ENCODE measurements around the gene GHSR.

GHSR gene

DNA sequence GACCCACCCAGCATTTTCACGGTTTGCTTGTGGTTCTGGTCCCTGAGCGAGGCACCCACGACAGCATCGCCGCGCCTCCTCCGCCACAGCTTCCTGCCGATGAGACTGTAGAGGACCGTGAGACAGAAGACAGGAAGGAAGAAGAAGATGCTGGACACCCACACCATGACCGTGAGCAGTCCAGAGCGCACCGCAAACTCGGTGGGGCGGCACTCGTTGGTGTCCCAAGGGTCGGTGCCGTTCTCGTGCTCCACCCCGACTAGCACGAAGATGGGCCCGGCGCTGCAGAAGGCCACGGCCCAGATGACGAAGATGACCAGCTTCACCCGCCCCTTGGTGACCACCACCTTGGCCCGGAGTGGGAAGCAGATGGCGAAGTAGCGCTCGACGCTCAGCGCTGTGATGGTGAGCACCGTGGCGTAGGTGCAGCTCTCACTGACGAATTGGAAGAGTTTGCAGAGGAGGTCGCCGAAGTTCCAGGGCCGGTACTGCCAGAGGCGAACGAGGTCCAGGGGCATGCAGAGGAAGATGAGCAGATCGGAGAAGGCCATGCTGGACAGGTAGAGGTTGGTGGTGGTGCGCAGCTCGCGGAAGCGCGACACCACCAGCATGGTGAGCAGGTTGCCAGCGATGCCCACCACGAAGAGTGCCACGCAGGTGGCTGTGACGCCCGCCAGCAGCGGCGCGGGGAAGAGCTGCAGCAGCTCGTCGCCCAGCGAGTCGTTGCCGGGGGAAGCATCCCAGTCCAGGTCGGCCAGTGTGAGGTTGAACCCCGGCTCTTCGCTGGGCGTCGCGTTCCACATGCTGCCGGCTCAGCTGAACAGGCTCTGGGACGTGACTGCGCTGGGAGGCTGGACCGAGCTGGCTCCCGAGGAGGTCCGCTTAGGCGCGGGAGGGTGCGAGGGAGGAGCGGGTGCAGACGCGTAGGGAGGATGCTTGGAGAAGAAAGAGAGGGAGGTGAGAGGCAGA, at the start of gene GHSR:
Gene GHSR (minus strand): TSS at position 846 of the 969 bp plus-strand sequence. CDS start 43 bp downstream, at position 803.
- DNase-seq: no peak

- peak; percentile 70 for DNase-seq
Observed at GRCh38 chr3:172490198-172490669, 42.0 kb upstream of the GHSR start.

GRCh38 chr3:172478116-172478515, 29.9 kb upstream of the GHSR start:
- DNase-seq: no peak

DNA sequence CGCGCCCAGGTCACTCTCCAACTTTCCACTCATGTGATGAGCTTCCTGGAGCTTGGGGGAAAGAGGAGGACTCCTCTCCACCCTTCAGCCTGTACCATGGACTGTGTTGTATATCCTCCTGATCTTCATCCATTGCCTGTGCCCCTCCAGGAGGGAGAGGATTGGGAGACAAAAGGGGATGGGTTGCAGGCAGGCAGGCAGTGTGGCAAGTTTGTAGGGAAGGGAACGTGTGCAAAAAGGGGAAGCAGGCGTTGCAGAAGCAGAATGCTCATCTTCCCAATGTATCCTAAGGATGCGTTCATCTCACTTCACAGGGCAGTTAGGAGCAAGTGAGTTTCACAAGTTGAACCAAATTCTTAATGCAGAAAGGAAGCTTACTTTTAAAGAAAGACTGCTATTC, 28.1 kb upstream of the GHSR start:
- no peak for DNase-seq

- no peak for DNase-seq
Observed at GRCh38 chr3:172475703-172476102, 27.4 kb upstream of the GHSR start.

DNA sequence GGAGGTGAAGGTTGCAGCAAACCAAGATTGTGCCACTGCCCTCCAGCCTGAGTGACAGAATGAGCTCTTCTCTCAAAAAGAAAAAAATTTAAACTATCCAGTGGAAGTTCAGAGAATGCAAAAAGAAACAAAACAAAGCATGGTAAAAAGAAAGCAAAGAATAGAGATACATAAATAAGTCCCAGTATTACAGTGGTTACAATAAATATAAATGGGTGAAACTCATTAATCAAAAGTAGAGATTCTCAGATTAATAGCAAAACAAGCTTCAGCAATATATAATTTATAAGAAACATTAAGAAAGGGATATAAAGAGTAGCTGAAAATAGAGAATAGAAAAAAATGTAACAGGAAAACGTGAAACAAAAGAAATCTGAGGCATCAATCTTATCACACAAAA, 23.6 kb upstream of the GHSR start:
- no peak for DNase-seq

DNA sequence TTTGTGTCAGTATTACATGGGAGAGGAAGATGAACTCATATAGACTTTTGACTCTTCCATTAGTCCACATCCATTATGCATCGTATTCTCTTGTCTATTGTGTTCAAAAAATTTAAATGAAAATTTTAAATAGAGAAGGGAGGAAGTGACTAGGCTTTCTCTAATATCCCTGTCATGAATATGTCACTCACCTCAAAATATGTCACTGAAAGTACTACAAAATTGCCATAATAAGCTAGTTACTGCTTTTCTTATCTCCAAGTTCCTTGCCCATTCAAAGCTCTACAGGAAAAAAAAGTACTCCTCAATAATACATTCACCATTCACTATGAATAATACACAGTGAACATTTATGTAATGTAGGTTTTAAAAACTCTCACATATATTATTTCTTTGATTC, 22.3 kb upstream of the GHSR start:
- DNase-seq: no peak

DNA sequence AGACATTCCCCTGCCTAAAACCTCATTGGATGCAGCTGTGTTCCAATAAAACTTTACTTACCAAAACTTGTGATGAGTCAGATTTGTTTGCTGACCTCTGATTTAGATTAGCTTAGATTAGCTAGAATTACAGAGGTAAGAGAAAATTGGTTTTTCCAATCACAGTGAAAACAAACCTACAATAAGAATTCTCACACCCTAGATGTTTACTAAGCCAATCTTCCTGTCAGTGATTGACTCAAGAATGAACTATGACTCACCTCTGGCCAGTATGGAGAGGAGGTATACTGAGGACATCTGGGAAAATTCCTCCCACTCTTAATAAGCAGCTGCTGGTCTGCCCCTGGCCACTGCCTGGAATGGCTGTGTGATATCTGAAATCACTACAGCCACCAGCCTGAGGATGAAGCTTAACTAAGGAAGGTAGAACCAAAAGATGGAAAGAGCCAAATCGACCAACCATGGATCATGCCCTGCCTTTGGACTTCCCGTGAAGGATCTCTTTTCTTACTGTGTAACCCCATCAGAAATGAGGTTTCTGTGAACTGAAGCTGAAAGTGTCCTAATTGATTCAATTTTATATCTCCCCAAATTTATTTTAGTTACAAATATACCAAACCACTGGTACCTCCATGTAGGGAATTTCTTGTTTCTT, 19.0 kb upstream of the GHSR start:
- no peak for DNase-seq

DNA sequence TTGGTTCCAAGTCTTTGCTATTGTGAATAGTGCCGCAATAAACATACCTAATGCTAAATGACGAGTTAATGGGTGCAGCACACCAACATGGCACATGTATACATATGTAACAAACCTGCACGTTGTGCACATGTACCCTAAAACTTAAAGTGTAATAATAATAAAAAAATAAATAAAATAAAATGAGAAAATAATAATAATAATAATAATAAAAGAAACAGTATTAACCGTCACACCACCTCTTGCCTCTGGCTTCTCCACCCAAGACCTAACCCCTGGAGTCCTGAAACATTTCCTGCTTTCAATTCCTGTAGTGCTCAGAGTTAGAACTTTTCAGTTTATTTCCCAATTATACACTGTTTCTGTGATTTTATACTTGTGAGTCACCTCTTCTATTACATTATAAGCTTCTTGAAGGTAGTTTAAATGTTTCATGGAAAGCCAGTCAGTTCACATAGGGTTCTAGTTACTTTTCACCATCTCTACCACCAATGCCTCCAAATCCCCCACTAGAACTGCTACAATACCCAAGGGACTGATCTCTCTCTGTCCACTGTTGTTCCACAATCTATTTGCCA, 18.4 kb upstream of the GHSR start:
- no peak for DNase-seq

DNA sequence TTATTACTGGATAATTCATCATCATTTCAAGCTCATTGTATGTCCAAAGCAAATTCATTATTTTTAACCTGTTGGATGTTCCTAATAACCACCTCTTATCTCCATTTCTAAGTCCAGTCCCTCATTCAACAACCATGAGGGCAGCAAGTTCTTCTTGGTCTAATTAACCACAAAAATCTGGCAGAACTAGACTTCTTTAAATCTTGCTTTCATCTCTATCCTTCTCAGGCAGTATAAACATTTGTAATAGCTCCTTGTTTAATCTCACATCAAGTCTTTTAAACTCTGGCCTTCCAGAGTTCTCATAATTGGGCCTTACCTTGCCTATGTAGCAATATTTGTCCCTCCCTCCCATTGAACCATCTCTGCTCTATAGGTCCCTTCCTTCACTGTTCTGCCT, 17.0 kb upstream of the GHSR start:
- no peak for DNase-seq

GRCh38 chr3:172464306-172464705, 16.1 kb upstream of the GHSR start:
- no peak for DNase-seq

DNA sequence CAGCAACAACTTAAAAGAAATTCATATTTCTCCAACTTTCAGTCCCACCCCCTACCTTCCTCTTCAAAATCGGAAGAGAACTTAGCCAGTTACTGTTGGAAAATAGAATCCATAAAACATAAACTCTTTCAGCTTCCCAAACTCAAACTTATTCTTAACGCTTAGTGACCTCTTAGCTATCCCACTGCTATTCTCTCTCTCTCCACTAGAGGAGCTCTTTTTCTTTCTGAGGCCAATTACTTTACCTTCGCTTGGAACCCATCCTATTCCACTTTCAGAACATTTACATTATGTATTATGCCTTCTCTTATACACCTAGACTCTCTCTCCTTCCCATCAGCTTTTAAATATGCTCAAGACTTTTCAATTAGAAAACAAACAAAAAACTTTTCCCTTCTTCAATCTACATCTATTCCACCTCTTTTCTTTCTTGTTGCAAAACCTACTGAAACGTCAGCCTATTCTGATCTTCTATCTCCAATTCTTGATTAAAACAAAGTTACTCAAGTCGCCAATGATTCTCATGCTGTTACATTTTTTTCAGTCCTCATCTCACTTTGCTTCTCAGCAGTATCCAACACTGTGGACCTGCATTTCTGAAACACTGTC, 13.4 kb upstream of the GHSR start:
- no peak for DNase-seq

DNA sequence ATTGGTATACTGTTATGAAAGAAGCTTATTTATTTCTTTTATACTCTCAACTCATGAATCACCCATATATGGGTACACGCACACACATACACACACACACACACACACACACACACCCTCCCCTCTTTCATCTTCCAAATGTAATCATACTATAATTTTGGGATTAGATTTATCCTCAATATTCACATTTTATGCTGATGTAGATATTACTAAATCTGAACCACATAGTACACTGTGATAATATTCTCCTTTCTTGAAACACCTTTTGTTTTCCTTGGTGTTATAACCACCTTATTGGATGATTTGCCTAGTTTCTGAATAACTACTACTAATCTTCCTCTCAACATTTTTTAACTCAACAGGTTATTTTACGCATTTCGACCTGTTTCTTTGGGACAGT, 8.1 kb upstream of the GHSR start:
- no peak for DNase-seq

DNA sequence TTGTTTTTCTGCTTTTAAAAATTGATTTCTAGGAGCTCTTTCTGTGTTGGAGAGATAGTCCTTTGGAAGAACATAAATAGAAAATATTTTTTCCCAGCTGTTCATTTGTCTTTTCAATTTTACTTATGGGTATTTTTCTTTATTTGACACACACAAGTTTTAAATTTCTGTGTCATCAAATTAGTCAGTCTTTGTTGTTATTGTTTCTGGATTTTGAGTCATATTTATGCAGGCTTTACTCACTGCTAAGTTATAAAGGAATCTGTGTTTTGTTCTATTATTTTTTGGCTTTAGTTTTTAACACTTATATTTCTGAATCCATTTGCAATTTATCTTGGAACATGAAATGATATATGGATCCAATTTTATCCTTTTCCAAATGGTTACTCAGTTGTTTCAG, 5.9 kb upstream of the GHSR start:
- no peak for DNase-seq

DNA sequence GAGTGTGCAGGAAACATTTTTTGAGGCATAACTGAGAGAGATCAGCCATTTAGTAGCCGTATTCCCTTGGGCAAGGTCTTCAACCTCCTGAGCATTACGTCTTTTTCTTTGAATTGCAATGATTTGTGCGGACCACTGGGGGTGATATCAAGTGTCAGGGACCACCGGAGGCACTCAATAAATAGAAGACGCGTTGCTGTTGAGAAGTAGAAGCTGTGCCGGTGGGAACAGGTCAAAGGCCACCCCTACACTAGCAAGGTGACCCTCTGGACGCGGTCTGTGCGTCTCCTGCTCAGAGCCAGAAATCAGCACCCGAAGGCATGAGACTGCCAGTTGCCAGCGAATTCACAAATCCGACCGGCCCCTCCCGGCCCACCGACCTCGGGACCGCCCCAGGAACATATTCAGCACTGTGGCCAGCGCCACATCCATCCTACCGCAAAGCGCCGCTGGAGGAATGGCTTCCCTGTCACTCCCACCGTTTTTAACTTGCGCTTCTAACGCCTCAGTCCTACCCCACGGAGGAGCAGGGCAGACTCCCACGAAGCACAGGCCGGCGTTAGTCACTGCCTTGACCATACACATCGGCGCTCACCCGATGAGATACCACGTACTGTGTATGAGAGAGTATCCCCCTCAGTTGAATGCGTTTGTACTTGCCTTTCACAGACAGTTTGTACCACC, 1.4 kb upstream of the GHSR start:
- DNase-seq: no peak

DNA sequence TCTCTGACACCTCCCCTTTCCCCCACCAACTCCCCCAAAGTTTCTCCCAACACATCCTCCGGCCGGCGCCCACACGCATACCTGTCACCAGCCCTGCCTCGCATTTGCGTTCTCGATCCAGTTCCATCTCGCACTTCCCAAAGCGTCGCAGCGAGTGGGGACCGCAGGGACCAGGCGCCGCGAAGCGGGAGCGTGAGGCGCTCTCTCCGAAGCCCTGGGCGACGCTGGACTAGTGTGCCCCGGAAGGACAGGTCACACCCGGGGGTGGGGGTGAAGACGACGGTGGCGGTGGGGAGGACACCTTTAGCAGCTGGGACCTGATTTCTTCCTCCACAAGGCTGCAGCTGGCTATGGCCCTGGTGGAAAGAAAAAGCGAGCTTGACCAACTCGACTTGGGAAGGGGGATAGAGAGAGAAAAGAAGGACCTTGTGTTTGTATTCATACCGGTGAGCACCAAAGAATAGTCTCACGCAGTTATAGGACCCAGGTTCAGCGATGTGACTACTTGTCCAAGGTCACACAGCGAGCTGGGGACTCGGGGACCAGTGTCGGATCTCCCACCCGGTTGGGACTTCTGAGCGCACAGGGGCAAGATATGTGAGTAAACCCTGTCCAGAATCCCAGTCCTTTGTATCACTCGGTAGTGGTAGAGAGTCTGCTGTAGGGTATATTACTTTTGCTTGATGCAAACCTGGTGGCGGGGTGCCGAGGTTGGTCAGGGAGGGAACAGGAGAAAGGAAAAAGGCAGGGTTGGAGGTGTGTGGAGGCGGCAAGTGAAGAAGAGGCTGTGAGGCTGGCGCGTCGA, 607 bp upstream of the GHSR start:
- DNase-seq: no peak

GRCh38 chr3:172446198-172446597, 2.1 kb downstream of the GHSR start:
- DNase-seq: no peak

DNA sequence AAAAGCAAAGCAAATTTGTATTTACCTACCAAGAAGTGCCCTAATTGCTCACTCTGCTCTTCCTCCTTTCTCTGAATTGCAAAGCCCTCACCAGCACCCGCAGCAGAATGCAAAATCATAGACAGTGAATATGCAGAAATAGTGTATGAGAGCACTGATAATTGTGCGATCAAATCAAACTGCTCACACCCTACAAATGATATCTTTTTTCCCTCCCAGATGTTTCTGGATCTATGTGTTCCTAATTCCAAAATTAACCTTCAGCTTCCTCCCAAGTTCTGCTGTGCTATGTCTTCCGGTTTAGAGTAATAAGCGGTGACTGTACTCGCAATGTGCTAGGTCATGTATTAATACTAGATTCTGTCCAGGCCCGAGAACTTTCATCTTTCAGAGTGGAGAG, 3.4 kb downstream of the GHSR start:
- no peak for DNase-seq

DNA sequence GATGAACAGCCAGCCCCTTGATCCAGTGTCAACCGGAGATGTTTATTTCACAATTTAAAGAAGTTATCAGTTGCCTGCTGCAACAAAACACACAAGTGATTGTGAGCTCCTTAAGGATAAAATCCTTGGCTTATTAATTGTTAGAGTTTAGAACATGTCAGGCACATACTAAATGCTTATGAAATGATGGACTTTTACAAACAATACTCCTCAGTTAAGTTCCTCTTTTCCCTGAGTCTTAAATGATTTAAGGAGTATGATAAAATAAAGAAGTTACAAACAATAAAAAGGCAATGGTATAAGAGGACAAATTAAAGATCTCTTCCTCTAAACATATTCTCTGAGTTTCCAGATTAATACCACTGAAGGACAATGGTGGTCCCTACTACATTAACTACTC, 5.7 kb downstream of the GHSR start:
- DNase-seq: no peak

- no peak for DNase-seq
Observed at GRCh38 chr3:172441581-172441980, 6.7 kb downstream of the GHSR start.

GRCh38 chr3:172438186-172438585, 10.1 kb downstream of the GHSR start:
- no peak for DNase-seq

DNA sequence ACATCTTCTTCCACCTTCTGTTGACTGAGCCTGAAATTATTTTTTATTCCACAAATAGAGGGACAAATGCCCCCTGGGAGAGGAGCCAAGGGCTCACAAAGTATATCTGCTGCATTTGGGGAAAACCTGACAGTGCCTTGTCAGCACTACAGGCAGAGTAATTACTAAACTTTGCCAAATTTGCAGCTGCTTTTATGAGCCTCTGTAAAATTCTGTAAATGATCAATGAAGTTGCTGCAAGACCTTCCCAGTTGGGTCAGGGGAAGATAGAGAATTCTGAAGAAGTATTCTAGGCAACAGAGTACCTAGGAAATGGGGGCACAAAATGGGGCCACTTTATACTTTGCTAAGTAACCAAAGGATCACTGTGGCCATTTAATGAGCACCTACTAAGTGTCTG, 10.5 kb downstream of the GHSR start:
- no peak for DNase-seq

Data from activated CD4-positive, alpha-beta T cell treated with anti-CD3 and anti-CD28 coated beads for 1 hour (primary cell).